Measurements from ENCODE around the gene PWWP2B. TPM values are rescaled to one million over a fixed set of nuclear protein-coding genes. Genes with fewer than 3 reads are reported as not detected.

PWWP2B gene
- total RNA-seq, 1 donor from 2014 or later: 12.9 TPM

DNA sequence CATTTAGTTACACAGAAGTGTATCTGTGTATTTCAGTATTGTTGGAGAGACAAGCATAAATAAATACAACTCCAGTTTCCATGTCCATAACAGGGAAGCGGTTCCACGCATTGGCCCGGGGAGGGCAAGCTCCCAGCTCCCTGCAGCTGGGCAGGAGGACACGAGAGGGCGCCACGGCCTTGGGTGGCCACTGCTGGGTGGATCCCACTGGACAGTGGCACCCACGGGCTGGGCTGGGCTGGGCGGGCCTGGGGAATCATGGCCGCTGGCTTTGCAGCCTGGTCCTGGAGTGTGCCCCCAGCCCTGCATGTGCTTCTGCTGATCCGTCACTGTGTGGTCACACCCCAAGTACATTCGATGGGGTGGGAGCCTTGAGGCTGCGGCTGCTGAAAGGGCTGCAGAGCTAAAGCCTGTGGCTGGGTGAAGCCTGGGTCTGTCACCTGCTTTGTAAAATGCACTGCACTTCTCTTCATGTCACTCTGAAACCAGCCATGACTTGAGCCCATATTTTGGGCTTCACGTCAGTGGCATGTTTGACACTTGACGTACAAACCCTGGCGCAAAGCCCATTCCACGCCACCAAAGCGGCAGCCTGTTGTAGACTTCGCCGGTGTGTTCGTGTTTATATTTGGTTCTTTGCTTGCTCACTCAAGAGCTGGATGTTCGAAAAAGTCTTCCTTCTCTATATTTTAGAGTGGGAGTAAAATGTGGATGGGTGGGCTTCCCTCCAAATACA is 37.5 kb upstream of the PWWP2B start:
- Mint-ChIP-seq H3K27ac (ENCODE audit: unreplicated experiment) (no peak overlapping the region), H3K4me1 (ENCODE audit: unreplicated experiment) (no peaks in the 10 kb centered on the region), H3K9me3 (ENCODE audit: unreplicated experiment) (no peaks in the 10 kb centered on the region), H3K27me3 (ENCODE audit: unreplicated experiment) (no peaks in the 10 kb centered on the region), H3K36me3 (ENCODE audit: unreplicated experiment) (peaks cover 13% of the 10 kb centered on the region), H3K4me3 (ENCODE audit: unreplicated experiment) (no peak overlapping the region)
- DNase-seq (ENCODE audit: extremely low spot score, unreplicated experiment): no peak
- TF ChIP-seq, protein P1, sequence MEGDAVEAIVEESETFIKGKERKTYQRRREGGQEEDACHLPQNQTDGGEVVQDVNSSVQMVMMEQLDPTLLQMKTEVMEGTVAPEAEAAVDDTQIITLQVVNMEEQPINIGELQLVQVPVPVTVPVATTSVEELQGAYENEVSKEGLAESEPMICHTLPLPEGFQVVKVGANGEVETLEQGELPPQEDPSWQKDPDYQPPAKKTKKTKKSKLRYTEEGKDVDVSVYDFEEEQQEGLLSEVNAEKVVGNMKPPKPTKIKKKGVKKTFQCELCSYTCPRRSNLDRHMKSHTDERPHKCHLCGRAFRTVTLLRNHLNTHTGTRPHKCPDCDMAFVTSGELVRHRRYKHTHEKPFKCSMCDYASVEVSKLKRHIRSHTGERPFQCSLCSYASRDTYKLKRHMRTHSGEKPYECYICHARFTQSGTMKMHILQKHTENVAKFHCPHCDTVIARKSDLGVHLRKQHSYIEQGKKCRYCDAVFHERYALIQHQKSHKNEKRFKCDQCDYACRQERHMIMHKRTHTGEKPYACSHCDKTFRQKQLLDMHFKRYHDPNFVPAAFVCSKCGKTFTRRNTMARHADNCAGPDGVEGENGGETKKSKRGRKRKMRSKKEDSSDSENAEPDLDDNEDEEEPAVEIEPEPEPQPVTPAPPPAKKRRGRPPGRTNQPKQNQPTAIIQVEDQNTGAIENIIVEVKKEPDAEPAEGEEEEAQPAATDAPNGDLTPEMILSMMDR (IDR thresholded peaks at IDR 0.05): no peak

DNA sequence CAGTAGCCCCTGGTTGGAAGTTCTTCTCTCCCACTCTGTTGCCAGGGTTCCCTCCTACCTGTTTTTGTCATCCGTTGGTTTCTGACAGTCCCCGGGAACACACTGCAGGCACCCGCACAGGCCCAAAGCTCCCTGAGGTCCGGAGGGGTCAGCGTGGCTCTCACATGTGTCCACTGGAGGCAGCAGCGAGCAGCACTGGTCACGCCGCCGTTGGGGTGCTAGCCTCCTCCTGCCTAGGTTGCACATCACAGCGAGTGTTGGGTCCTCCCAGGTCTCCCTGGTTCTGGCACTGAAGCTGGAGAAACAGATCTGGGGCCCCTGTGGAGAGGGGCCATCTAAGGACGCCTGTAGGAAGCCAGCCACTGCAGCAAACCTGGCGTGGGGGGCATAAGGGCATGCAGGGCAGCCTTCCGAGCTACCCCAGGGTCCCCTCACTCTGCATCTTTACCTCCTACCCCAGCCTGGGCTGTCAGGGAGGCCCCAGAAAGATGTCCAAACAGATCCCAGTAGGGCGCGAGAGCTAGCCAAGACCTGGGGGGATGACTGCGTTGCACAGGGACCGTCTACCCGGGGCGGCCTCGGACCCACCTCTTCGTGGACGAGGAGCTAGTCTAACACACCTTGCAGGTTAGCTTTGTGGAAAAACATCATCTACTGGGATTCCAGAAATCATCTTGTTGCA is 36.1 kb upstream of the PWWP2B start:
- Mint-ChIP-seq H3K4me1 (ENCODE audit: unreplicated experiment) (no peaks in the 10 kb centered on the region), H3K4me3 (ENCODE audit: unreplicated experiment) (no peak overlapping the region), H3K36me3 (ENCODE audit: unreplicated experiment) (peaks cover 21% of the 10 kb centered on the region), H3K9me3 (ENCODE audit: unreplicated experiment) (no peaks in the 10 kb centered on the region), H3K27me3 (ENCODE audit: unreplicated experiment) (no peaks in the 10 kb centered on the region), H3K27ac (ENCODE audit: unreplicated experiment) (no peak overlapping the region)
- no peak for DNase-seq (ENCODE audit: extremely low spot score, unreplicated experiment)
- TF ChIP-seq, protein P1 (IDR thresholded peaks at IDR 0.05): peak; percentile 55

DNA sequence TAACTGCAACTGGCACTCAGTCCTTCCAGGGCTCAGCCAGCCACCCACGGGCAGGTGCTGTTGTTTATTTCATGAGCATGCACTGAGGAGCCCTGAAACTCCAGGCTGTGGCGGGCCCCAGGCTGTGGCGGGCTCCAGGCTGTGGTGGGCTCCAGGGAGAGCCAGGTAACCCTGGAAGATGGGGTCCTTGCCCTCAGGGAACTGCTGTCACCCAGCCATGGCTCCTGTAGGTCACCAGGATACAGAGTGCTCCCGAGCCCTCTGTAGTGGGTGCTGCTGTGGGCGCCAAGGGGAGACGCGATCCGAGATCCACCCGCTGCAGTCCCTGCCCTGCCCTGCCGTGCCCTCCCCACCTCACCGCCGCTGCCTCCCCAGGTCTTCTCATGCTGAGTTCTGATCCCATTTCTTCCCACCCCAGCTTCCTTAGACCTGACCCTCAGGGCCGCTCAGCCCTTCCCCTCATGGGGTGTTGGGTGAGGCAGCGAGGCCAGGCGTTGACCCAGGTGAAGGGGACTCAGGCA is 35.4 kb upstream of the PWWP2B start:
- Mint-ChIP-seq H3K27me3 (ENCODE audit: unreplicated experiment) (no peaks in the 10 kb centered on the region), H3K4me3 (ENCODE audit: unreplicated experiment) (no peak overlapping the region), H3K9me3 (ENCODE audit: unreplicated experiment) (no peaks in the 10 kb centered on the region), H3K36me3 (ENCODE audit: unreplicated experiment) (peaks cover 22% of the 10 kb centered on the region), H3K4me1 (ENCODE audit: unreplicated experiment) (no peaks in the 10 kb centered on the region), H3K27ac (ENCODE audit: unreplicated experiment) (no peak overlapping the region)
- TF ChIP-seq, protein P1 (IDR thresholded peaks at IDR 0.05): no peak
- DNase-seq (ENCODE audit: extremely low spot score, unreplicated experiment): no peak

DNA sequence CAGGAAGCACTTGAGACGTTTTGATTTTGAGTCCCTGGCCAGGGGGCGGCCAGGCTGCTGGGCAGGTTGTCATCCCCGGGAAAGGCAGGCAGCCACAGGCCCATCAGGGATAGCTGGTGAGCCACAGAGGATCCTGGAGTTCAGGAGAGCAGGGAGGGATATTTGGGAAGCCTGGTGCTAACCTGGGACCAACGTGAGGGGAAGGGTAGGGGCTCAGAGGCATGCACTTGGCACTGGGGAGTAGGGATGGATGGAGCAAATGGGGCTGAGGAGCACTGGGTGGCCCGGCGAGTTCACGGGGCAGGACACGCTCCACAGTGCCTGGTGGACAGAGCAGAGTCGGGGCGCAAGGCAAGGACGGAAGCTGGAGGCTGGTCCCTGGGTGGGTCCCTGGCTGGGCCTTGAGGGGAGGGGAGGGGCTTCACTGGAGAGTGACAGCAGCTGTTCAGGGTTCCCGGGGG is 34.8 kb upstream of the PWWP2B start:
- H3K36me3 Mint-ChIP-seq (ENCODE audit: unreplicated experiment): peaks cover 24% of the 10 kb centered on the region
- H3K4me3 Mint-ChIP-seq (ENCODE audit: unreplicated experiment): no peak overlapping the region
- DNase-seq (ENCODE audit: extremely low spot score, unreplicated experiment): no peak
- no peaks in the 10 kb centered on the region for H3K27me3 Mint-ChIP-seq (ENCODE audit: unreplicated experiment)
- no peaks in the 10 kb centered on the region for H3K9me3 Mint-ChIP-seq (ENCODE audit: unreplicated experiment)
- H3K4me1 Mint-ChIP-seq (ENCODE audit: unreplicated experiment): no peaks in the 10 kb centered on the region
- TF ChIP-seq, protein P1 (IDR thresholded peaks at IDR 0.05): no peak
- H3K27ac Mint-ChIP-seq (ENCODE audit: unreplicated experiment): no peak overlapping the region

DNA sequence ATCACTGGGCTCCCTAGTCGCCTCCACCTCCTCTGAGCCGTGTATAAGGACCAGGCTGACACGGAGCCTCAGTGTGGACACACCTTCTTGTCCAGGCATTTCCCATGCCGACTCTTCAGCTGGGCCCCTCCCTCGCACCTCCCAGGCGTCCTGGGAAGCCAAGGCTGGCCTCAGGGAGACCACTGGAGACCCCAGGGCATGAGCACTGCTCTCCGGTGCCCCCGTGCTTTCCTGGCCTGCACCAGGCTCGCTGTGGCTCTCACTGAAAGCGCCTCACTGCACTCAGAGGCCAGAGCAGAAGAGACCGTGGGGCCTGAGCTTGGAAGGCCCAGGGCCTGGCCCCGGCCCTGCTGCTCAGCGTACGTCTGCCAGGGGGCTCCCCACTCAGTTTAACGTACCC is 33.6 kb upstream of the PWWP2B start:
- no peaks in the 10 kb centered on the region for H3K4me1 Mint-ChIP-seq (ENCODE audit: unreplicated experiment)
- DNase-seq (ENCODE audit: extremely low spot score, unreplicated experiment): no peak
- no peak overlapping the region for H3K4me3 Mint-ChIP-seq (ENCODE audit: unreplicated experiment)
- no peak overlapping the region for H3K27ac Mint-ChIP-seq (ENCODE audit: unreplicated experiment)
- H3K36me3 Mint-ChIP-seq (ENCODE audit: unreplicated experiment): peaks cover 31% of the 10 kb centered on the region
- no peaks in the 10 kb centered on the region for H3K9me3 Mint-ChIP-seq (ENCODE audit: unreplicated experiment)
- H3K27me3 Mint-ChIP-seq (ENCODE audit: unreplicated experiment): no peaks in the 10 kb centered on the region
- TF ChIP-seq, protein P1 (IDR thresholded peaks at IDR 0.05): no peak
